B cell (primary cell): ENCODE data around the gene DNAJB2. TPM values are rescaled to one million over a fixed set of nuclear protein-coding genes. Genes with fewer than 3 reads are reported as not detected.

Experiments
- ATAC-seq: fragments of 200-7000 bp; cut with Tn5 transposase; one replicate; pipeline ENCODE4 v1.10.0; 2021; ENCODE audit warnings: low read depth, mild to moderate bottlenecking, moderate number of reproducible peaks, moderate library complexity
- CTCF ChIA-PET: fragments of 350-600 bp; sonication (Branson Sonifier 250); formaldehyde crosslinking; loops from one replicate; lab custom pipeline; 2021; ENCODE audit warnings: antibody characterized with exemption, inconsistent platforms; lab: Charles Lee
- POLR2A ChIA-PET: fragments of 350-600 bp; sonication (Branson Sonifier 250); formaldehyde crosslinking; loops from one replicate; lab custom pipeline; 2021; ENCODE audit warnings: antibody characterized with exemption; lab: Charles Lee
- DNase-seq: peaks from one replicate; pipeline ENCODE4 v3.0.0; 2013
- H2AFZ ChIP-seq: 2 replicates; pipeline ENCODE4 v1.6.1; 2012; ENCODE audit warnings: mild to moderate bottlenecking, low read depth, low read length; ENCODE audit not compliant: insufficient read depth, poor library complexity, severe bottlenecking
- H3K27ac ChIP-seq, 2 donors: 1 replicate in 1 of 2; 2 replicates in 1 of 2; pipeline ENCODE4 v1.5.1; 2012 to 2013; ENCODE audit warnings: low read length in 2 of 2, mild to moderate bottlenecking in 2 of 2, moderate library complexity in 1 of 2
- H3K27me3 ChIP-seq, 4 experiments: fragments of 200-600 bp in 1 of 4; sonication (generic) in 1 of 4; replicated peaks in 1 of 4; 1 replicate in 2 of 4; 2 replicates in 2 of 4; pipeline versions ENCODE4 v1.6.1 to v1.7.0; 2013 to 2016; ENCODE audit warnings: low read length in 3 of 4, mild to moderate bottlenecking in 2 of 4, mixed read lengths in 1 of 4, moderate library complexity in 1 of 4; ENCODE audit not compliant: insufficient read depth in 4 of 4, control insufficient read depth in 3 of 4; ENCODE audit errors: control extremely low read depth in 1 of 4
- H3K36me3 ChIP-seq, 2 experiments: replicated peaks in 1 of 2; 1 replicate in 1 of 2; 2 replicates in 1 of 2; pipeline versions ENCODE4 v1.6.1 to v1.7.1; 2013; ENCODE audit warnings: low read length in 1 of 2; ENCODE audit not compliant: insufficient read depth in 2 of 2, control insufficient read depth in 1 of 2; ENCODE audit errors: control extremely low read depth in 1 of 2, extremely low read depth in 1 of 2
- H3K4me1 ChIP-seq, 2 donors: fragments of 200-600 bp in 1 of 2; sonication (generic) in 1 of 2; 1 replicate in 1 of 2; 2 replicates in 1 of 2; pipeline versions ENCODE4 v1.5.1 to v1.6.1; 2013 to 2017; ENCODE audit warnings: low read length in 2 of 2; ENCODE audit not compliant: control insufficient read depth in 2 of 2, insufficient read depth in 2 of 2
- H3K4me2 ChIP-seq: replicated peaks from 2 replicates; pipeline ENCODE3; 2012; ENCODE audit warnings: mild to moderate bottlenecking, low read depth, low read length; ENCODE audit not compliant: poor library complexity, severe bottlenecking
- H3K4me3 ChIP-seq, 5 experiments: fragments of 200-600 bp in 1 of 5; sonication (generic) in 1 of 5; 1 replicate in 3 of 5; 2 replicates in 2 of 5; pipeline versions ENCODE4 v1.5.1 to v1.7.0; 2011 to 2016; ENCODE audit warnings: low read length in 4 of 5, mild to moderate bottlenecking in 4 of 5, low read depth in 2 of 5, control low read depth in 1 of 5, moderate library complexity in 1 of 5; ENCODE audit not compliant: insufficient read depth in 1 of 5; ENCODE audit errors: control extremely low read depth in 1 of 5, extremely low read depth in 1 of 5
- H3K79me2 ChIP-seq: fragments of 200-600 bp; sonication (generic); one replicate; pipeline ENCODE4 v1.6.0; 2016; ENCODE audit warnings: low read length; ENCODE audit not compliant: control insufficient read depth, insufficient read depth
- H3K9ac ChIP-seq: fragments of 200-600 bp; sonication (generic); 2 replicates; pipeline ENCODE4 v1.6.1; 2017; ENCODE audit warnings: mild to moderate bottlenecking, low read length, moderate library complexity
- H3K9me3 ChIP-seq, 3 donors: one replicate each; pipeline versions ENCODE4 v1.6.1 to v1.7.1; 2013; ENCODE audit warnings: low read length in 2 of 3; ENCODE audit not compliant: control insufficient read depth in 2 of 3, insufficient read depth in 1 of 3; ENCODE audit errors: control extremely low read depth in 1 of 3
- H4K20me1 ChIP-seq: 2 replicates; pipeline ENCODE4 v1.6.0; 2012; ENCODE audit warnings: mild to moderate bottlenecking, low read length; ENCODE audit not compliant: insufficient read depth, control insufficient read depth, poor library complexity, severe bottlenecking
- H3K27ac Mint-ChIP-seq: one replicate; pipeline ENCODE4 v1.8.0; 2021; ENCODE audit warnings: mixed read lengths
- H3K27me3 Mint-ChIP-seq: one replicate; pipeline ENCODE4 v1.8.0; 2021; ENCODE audit warnings: mixed read lengths
- H3K4me1 Mint-ChIP-seq: one replicate; pipeline ENCODE4 v1.8.0; 2021; ENCODE audit warnings: mixed read lengths
- H3K4me3 Mint-ChIP-seq: one replicate; pipeline ENCODE4 v1.8.0; 2021; ENCODE audit warnings: mixed read lengths
- H3K9me3 Mint-ChIP-seq: one replicate; pipeline ENCODE4 v1.8.0; 2022; ENCODE audit warnings: mixed read lengths; ENCODE audit not compliant: insufficient read depth
- EZH2 ChIP-seq: IDR thresholded peaks from 2 replicates; pipeline ENCODE4 v1.6.1; 2012; ENCODE audit warnings: borderline replicate concordance, low read depth, mild to moderate bottlenecking, moderate library complexity, low read length; ENCODE audit not compliant: insufficient read depth, poor library complexity, severe bottlenecking
- WGBS: methylation state at CpG from one replicate; pipeline ENCODE4 v1.1.5; 2013; ENCODE audit warnings: missing lambda C conversion rate; ENCODE audit not compliant: insufficient coverage; 5-methylcytosine and 5-hydroxymethylcytosine counted together
- intact Hi-C: fragments of 100-400 bp; cut with micrococcal nuclease; formaldehyde crosslinking; loops from one replicate; pipeline ENCODE4 v1.10.0; 2022
- polyA plus RNA-seq: library from polyadenylated mRNA; depleted of rRNA; stranded (reverse); fragments of >200 nt; gene quantifications from 2 replicates; pipeline ENCODE4 v1.2.3, GENCODE V29; 2012
- total RNA-seq, 2 donors: library from RNA; stranded (reverse); fragments of 120-200 nt in 1 of 2; gene quantifications; 1 replicate in 1 of 2; 2 replicates in 1 of 2; pipeline versions ENCODE4 v1.2.3 to v1.2.4, GENCODE V29; 2013 to 2022
- TF ChIP-seq, protein P1 (sequence below): fragments of 200-600 bp; IDR thresholded peaks from one replicate; pipeline ENCODE4 v1.8.0; 2022; ENCODE audit warnings: antibody characterized with exemption, mild to moderate bottlenecking

DNAJB2 gene
- total and polyA plus RNA-seq, 2 donors (not counting 1 experiment from before 2014, with no cell fraction given), result 127 to 184 TPM

DNA sequence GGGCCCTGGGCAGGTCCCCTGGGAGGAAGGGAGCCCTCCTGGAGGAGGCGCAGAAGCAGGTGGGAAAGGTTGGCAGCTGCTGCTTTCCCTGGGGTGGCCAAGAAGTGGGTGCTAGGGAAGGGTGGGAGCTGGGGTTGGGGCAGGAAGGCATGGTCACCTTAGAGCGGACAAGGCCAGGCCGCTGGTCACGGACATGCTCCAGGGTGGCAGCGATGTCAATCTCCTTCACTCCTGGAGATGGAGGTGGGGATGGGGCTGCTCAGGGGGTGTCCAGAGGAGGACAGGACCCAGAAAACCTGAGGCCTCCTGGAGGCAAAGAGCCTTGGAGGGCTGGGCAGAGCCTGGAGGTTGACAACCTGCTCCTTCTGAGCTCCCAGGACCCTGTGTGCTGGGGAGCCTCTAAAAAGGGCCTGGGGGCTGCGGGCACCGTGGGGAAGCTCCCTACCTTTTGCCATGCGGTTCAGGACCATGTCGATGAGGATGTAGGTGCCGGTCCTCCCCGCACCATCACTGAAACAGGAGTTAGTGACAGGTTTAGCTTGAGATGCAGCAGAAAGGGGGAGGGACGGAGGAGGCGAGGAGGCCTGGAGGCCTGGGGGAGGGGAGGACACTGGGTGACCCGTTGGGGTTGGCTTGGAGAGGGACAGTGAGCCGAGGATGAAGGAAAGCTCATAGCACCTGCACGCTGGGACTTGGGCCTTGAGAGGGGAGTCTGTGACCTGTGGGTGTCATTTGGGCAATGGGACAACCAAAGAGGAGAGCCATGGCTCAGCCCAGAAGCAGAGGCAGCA, 11.4 kb downstream of the DNAJB2 start:
- ChIA-PET CTCF (interaction anchor here (0.7 to 6.5 kb wide), 5 partner anchors 9 to 131 kb away, joined by 3 to 239 read pairs (median 6); partner anchors contain the start of genes DNAJB2 and NHEJ1), POLR2A (interaction anchor here (0.9 kb wide), 1 partner anchor 11 kb away, joined by 3 read pairs; the partner anchor contains the start of gene DNAJB2)
- no peak for TF ChIP-seq EZH2
- TF ChIP-seq, protein P1, sequence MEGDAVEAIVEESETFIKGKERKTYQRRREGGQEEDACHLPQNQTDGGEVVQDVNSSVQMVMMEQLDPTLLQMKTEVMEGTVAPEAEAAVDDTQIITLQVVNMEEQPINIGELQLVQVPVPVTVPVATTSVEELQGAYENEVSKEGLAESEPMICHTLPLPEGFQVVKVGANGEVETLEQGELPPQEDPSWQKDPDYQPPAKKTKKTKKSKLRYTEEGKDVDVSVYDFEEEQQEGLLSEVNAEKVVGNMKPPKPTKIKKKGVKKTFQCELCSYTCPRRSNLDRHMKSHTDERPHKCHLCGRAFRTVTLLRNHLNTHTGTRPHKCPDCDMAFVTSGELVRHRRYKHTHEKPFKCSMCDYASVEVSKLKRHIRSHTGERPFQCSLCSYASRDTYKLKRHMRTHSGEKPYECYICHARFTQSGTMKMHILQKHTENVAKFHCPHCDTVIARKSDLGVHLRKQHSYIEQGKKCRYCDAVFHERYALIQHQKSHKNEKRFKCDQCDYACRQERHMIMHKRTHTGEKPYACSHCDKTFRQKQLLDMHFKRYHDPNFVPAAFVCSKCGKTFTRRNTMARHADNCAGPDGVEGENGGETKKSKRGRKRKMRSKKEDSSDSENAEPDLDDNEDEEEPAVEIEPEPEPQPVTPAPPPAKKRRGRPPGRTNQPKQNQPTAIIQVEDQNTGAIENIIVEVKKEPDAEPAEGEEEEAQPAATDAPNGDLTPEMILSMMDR, result no peak
- H3K4me1 ChIP-seq, result peaks cover 10 to 13% of the 10 kb centered on the region in 2 donors
- no peak overlapping the region for H3K9ac ChIP-seq
- no peaks in the 10 kb centered on the region for H3K9me3 ChIP-seq
- H2AFZ ChIP-seq, result no peak overlapping the region
- H3K4me3 ChIP-seq, result no peak overlapping the region
- Mint-ChIP-seq H3K4me1 (peaks cover 13% of the 10 kb centered on the region), H3K27ac (no peak overlapping the region), H3K4me3 (no peak overlapping the region), H3K9me3 (no peaks in the 10 kb centered on the region), H3K27me3 (no peaks in the 10 kb centered on the region)
- no peak overlapping the region for H3K4me2 ChIP-seq
- no peak overlapping the region for H3K27ac ChIP-seq
- no peak for DNase-seq
- no peak for ATAC-seq
- no peaks in the 10 kb centered on the region for H3K79me2 ChIP-seq
- peaks cover 0 to 7% of the 10 kb centered on the region in 2 experiments for H3K36me3 ChIP-seq
- H3K27me3 ChIP-seq, result no peaks in the 10 kb centered on the region
- H4K20me1 ChIP-seq, result peaks cover 2% of the 10 kb centered on the region
- 90% methylated on average over 16 of the region's 16 CpGs for WGBS
- intact Hi-C loops, result no loop called here

DNA sequence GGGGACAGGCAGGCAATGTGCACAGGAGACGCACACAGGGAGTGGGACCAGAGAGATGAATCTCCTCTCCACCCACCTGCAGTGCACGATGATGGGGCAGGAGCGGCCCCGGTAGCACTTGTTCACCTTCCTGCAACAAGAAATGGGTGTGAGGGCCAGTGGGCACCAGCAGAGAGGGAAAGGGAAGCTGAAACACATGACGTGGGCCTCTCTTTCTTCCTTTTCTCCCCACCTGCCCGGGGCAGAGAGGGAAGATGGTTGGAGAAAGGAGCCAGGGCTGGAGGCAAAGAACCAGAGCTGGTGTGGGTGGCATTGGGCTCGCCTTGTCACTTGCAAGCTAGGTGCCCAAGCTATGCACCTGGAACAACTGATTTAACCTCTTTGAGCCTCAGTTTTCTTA, 12.2 kb downstream of the DNAJB2 start:
- WGBS, result no CpG with 5 or more reads among the region's 7 CpGs
- H3K27ac Mint-ChIP-seq, result no peak overlapping the region
- no peak overlapping the region for H2AFZ ChIP-seq
- H3K36me3 ChIP-seq, result peaks cover 0 to 1% of the 10 kb centered on the region in 2 experiments
- H3K27ac ChIP-seq, result no peak overlapping the region
- no peak overlapping the region for H3K4me3 ChIP-seq
- H3K9ac ChIP-seq, result no peak overlapping the region
- no peaks in the 10 kb centered on the region for H3K79me2 ChIP-seq
- no peaks in the 10 kb centered on the region for H3K9me3 Mint-ChIP-seq
- CTCF ChIA-PET, result interaction anchor here (1.1 to 6.5 kb wide), 8 partner anchors 8 to 233 kb away, joined by 3 to 239 read pairs (median 5); partner anchors contain the start of genes ANKZF1, ATG9A, DNAJB2 and GLB1L
- no peaks in the 10 kb centered on the region for H3K9me3 ChIP-seq
- H4K20me1 ChIP-seq, result no peaks in the 10 kb centered on the region
- no peak for DNase-seq
- H3K27me3 Mint-ChIP-seq, result no peaks in the 10 kb centered on the region
- ATAC-seq, result no peak
- no peak overlapping the region for H3K4me2 ChIP-seq
- TF ChIP-seq, protein P1, result no peak
- TF ChIP-seq EZH2, result no peak
- POLR2A ChIA-PET, result interaction anchor here (0.6 to 0.9 kb wide), 2 partner anchors 12 to 38 kb away, joined by 3 read pairs; partner anchors contain the start of genes DNAJB2 and TUBA4A
- peaks cover 16% of the 10 kb centered on the region for H3K4me1 Mint-ChIP-seq
- H3K27me3 ChIP-seq, result no peaks in the 10 kb centered on the region
- no peak overlapping the region for H3K4me3 Mint-ChIP-seq
- intact Hi-C loops, result no loop called here
- H3K4me1 ChIP-seq, result peaks cover 10 to 13% of the 10 kb centered on the region in 2 donors
